SKM-1 (cell line): ENCODE data around the gene SEC61A2.
A peak's percentile ranks its signal among the peaks of the same experiment; 100 is the strongest.
"Not testable (repeated sequence)": the region's sequence is repeated elsewhere in the genome, so short reads cannot be mapped to it uniquely, and the experiment has no call there.

Experiments used
- DNase-seq: peaks from one replicate; lab custom pipeline; 2025; ENCODE audit not compliant: unreplicated experiment; lab: John Stamatoyannopoulos, UW

SEC61A2 gene

GRCh38 chr10:12158111-12158510 lies 28.6 kb downstream of the SEC61A2 start:
- no peak for DNase-seq

- no peak for DNase-seq
Observed at GRCh38 chr10:12160664-12161063, 31.2 kb downstream of the SEC61A2 start.

GRCh38 chr10:12162927-12163326 lies 33.5 kb downstream of the SEC61A2 start:
- DNase-seq = no peak

GRCh38 chr10:12164085-12164484 lies 34.6 kb downstream of the SEC61A2 start:
- no peak for DNase-seq

GRCh38 chr10:12165036-12165435 lies 35.6 kb downstream of the SEC61A2 start:
- no peak for DNase-seq

- no peak for DNase-seq
Observed at GRCh38 chr10:12165999-12166775, 36.7 kb downstream of the SEC61A2 start.

GRCh38 chr10:12171512-12171911 lies 42.0 kb downstream of the SEC61A2 start:
- DNase-seq = not testable (repeated sequence)

- no peak for DNase-seq
Observed at GRCh38 chr10:12177642-12178041, 48.2 kb downstream of the SEC61A2 start.

GRCh38 chr10:12179606-12180170 lies 50.2 kb downstream of the SEC61A2 start:
- DNase-seq = peak; percentile 5

- no peak for DNase-seq
Observed at GRCh38 chr10:12180221-12180974, 50.9 kb downstream of the SEC61A2 start.

- DNase-seq = peak; percentile 45
Observed at GRCh38 chr10:12181065-12181775, 51.7 kb downstream of the SEC61A2 start.

- DNase-seq = no peak
Observed at GRCh38 chr10:12184165-12184564, 54.7 kb downstream of the SEC61A2 start.

- DNase-seq = no peak
Observed at GRCh38 chr10:12186323-12186722, 56.8 kb downstream of the SEC61A2 start.

- no peak for DNase-seq
Observed at GRCh38 chr10:12187321-12187905, 57.9 kb downstream of the SEC61A2 start.

GRCh38 chr10:12188656-12189055 lies 59.2 kb downstream of the SEC61A2 start:
- no peak for DNase-seq

- no peak for DNase-seq
Observed at GRCh38 chr10:12189426-12189825, 59.9 kb downstream of the SEC61A2 start.

- DNase-seq = no peak
Observed at GRCh38 chr10:12191715-12192114, 62.2 kb downstream of the SEC61A2 start.

- DNase-seq = no peak
Observed at GRCh38 chr10:12193193-12193592, 63.7 kb downstream of the SEC61A2 start.

- DNase-seq = no peak
Observed at GRCh38 chr10:12194752-12195271, 65.3 kb downstream of the SEC61A2 start.

- no peak for DNase-seq
Observed at GRCh38 chr10:12195281-12195602, 65.8 kb downstream of the SEC61A2 start.
